ENCODE results near the gene SLC35E1.

The SLC35E1 gene

DNA sequence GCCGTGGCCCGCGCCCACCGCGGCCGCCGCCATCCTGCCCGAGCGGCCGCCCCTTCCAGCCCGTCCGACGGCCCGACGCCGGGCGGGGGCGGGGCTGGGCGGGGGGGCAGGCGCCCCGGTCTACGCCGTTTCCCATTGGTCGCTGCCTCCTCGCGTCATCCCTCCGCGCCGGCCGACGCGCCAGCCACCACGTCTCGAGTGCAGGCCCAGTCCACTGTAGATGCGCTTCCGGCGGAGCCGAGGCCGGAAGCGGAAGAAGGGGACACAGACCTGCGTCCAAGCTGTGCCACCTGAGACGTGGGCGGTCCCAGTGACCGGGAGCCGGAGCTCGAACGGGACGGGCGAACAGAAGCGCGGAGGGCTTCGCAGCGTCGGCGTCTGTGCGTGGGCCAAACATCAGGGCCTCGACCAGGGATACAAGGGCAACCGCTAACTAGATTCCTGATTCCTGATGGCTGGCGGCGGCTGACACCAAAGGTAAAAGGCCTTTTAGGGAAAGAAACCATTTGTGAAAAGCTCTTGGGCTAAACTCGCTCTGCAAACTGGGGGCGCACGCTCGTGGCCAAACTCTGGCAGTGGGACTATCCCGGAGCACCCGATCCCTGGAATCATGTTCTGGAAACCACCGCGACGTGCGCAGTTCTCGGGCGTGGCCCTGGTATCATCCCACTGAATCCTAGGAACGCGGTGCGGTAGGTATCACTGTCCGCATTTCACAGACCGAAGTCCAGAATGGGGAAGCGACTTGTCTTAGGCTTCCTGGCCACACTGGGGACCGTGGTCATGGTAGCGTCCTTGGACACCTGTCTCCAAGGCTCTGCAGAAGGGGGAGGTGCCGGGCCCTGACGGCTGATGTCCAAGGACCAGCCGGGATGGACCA lies at the start of gene SLC35E1:
TSS of gene SLC35E1 (minus strand) at position 84 of the 880 bp plus-strand sequence. CDS start at position 33, 51 bp downstream.
- DNase-seq: peak; percentile 93

DNA sequence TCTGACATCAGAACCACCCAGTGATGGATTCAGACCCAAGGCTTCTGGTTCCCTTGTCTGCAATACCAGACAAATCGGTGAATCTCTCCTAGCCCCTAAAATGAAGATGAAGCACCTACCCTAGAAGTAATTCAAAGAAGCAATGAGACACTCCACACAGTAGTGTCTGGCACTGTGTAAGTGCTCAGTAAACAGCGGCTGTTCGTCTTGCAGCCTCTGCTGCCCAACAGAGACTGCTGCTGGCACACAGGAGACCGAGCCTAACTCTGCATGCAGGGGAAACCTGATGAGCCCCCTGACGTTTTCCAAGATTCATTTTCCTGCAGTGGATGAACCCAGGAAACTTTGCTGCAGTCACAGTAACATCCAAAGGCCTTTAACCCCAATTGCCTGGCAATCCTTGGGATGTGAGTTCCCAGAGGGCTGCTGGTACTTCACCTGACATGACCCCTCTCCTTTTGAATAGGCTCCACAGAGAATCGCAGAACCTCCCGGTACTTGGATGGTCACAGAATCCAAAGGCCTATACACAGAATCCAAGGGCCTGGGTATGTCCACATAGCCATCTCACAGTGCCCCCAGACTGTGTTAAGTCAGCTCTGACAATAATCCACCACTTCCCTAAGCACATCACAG lies 49.1 kb upstream of the SLC35E1 start:
- DNase-seq: no peak

DNA sequence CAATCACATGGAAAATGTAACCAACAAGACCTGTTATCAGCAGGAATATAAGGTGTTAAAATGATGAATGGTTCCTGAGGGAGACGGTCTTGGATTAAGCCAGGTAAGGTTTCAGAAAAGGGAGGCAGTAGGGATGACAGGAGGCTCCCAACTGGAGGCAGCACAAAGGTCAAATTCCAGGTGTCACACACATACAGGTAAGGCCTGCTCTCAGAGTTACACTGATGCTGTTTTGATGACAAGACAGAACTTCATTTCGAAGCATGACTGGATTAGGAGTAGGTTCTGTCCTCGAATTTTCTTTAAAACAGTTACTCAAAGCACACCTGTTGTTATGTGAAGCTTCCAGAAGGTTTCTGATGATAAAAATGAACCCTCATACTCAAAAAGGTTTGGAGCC lies 48.4 kb upstream of the SLC35E1 start:
- DNase-seq: no peak

DNA sequence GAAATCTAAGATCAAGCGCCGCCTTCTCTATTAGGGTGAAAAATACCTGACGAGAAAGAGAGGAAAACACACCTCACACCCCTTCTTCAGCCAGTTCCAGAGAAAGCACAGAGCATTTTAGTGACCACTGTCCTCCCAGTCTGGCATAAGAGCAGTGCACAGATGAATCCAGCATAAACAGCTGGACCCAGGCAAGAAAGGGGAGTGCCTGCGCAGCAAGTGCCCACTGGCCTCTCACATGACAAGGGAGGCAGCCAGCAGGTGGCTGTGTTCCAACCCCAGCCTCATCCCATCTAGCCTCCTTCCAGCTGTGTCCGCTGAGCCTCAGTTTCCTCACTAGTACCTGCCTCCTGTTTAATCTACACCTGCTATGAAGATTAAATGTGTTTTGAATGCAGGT lies 47.8 kb upstream of the SLC35E1 start:
- DNase-seq: no peak

GRCh38 chr19:16619457-16619856 lies 47.2 kb upstream of the SLC35E1 start:
- DNase-seq: no peak

DNA sequence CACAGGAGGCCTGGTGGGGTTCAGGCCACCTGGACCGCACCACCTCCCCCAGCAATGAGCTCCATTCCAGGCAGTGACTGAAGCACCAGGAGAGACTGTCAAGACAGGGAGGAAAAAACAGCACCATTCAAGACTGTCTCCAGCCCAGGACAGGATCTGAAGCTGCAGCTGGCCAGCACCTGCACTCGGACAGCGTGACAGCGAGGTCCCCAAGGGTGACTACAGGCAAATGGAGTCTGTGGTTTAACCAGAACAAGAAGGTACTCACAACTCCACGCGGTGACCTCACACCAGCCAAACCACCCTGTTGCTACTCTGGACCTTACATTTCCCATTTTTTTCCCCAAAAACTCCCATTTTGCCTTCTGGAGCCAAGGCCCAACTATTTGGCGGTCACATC lies 46.0 kb upstream of the SLC35E1 start:
- DNase-seq: no peak

GRCh38 chr19:16615808-16616207 lies 43.6 kb upstream of the SLC35E1 start:
- DNase-seq: no peak

- no peak for DNase-seq
Observed at GRCh38 chr19:16614941-16615340, 42.7 kb upstream of the SLC35E1 start.

- no peak for DNase-seq
Observed at GRCh38 chr19:16613841-16614240, 41.6 kb upstream of the SLC35E1 start.

GRCh38 chr19:16612636-16613035 lies 40.4 kb upstream of the SLC35E1 start:
- DNase-seq: no peak

GRCh38 chr19:16611121-16611520 lies 38.9 kb upstream of the SLC35E1 start:
- no peak for DNase-seq

DNA sequence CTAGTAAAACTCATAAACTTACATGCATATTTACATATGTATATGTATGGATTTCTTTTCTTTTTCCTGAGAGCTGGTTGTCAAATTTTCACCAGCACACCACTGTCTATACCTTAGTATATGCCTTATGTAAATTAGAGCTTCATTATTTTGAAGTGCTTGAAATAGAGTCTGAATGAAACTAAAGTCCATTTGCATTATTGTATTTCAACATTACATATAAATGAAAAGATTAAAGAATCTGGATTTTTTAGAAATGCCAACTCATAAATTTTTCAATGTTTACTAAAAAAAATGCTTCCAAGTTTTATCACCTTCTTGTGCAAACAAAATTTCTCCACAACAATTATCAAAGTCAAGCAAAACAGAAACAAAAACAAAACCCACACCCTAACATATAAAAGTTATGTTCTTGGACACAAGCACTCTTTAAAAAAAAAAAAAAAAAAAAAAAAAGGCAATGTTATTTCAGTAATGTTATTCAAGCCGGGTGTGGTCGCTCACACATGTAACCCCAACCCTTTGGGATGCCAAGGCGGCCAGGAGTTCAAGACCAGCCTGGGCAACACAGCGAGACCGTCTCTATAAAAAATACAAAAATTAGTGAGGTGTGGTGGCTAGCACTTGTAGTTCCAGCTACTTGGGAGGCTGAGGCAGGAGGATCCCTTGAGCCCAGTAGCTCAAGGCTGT lies 37.4 kb upstream of the SLC35E1 start:
- DNase-seq: no peak

GRCh38 chr19:16608290-16608739 lies 36.1 kb upstream of the SLC35E1 start:
- DNase-seq: no peak

- no peak for DNase-seq
Observed at GRCh38 chr19:16607819-16608218, 35.6 kb upstream of the SLC35E1 start.

DNA sequence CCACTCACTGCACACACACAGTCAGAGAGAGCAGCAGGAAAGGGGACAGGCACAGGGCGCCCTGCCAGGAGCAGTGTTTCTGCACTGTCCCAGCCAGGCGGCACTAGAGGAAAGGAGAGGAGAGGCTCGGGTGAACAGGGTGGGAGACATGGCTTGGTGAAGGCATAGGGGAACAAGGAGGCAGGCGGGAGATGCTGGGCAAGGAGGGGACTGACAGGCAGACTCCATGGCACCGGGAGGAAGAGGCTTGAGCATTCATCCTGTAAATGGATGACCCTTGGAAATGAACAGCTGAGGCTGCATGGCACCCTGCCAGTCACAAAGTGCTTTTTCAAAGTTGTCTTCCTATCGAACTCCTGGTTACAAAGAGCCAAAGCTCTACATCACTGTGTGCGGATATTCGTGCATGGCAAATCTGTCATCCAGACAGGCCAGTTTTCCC lies 33.4 kb upstream of the SLC35E1 start:
- DNase-seq: no peak

DNA sequence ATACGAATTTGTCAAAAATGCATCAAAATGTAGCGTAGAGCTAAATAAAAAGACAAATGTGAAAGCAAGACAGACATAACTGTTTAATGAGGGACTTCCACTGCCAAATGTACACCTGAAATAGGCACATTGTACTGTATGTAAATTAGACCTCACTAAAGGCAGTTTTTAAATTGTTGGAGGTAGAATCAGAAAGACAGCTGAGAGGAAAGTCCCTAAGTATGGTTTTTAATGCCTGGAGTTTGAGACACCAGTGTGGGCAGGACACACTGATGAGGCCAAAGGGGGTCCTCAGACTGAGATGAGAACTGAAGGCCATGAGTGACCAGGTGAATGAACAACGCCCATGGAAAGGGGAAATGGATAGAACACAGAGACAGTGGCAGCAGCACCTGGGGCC lies 32.9 kb upstream of the SLC35E1 start:
- no peak for DNase-seq

GRCh38 chr19:16604615-16605014 lies 32.4 kb upstream of the SLC35E1 start:
- DNase-seq: no peak

- DNase-seq: no peak
Observed at GRCh38 chr19:16603090-16603489, 30.9 kb upstream of the SLC35E1 start.

DNA sequence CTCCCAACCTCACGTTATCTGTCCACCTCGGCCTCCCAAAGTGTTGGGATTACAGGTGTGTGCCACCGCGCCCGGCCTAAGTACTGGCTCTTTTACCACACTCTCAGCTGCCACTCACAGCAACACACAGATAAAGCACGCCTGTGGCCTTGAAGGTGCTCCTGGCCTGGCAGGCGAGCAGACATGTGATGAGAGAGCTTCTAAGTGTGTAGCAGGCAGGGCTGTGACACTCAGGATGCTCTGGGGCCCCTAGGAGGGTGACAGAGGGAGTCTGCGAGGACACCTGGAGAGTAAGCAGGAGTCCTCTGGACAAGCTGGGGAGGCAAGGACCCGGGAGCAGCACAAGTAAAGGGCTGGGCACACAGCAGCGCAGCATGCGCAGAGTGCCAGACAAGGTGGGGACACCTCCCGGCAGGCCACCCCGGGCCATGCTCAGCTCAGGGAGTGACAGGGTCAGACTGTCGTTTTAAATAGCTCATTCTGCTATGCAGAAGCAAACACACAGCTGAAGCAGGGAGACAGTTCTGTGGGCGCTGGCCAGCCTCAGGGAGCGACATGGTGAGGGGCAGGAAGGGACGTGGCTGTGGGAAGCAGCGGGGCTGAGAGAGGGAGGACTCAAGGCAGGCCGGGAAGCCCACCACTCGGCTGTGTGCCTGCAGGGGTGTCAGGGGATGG lies 29.3 kb upstream of the SLC35E1 start:
- no peak for DNase-seq

DNA sequence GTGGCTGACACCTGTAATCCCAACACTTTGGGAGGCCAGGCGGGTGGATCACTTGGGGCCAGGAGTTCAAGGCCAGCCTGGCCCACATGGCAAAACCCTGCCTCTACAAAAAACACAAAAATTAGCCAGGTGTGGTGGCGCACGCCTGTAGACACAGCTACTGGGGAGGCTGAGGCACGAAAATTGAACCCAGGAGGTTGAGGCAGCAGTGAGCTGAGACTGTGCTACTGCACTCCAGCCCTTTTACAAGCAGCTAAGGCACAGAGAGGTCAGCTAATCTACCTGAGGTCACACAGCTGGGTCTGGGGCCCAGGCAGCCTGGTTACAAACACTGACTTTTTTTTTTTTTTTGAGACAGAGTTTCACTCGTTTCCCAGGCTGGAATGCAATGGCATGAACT lies 28.6 kb upstream of the SLC35E1 start:
- DNase-seq: no peak

- no peak for DNase-seq
Observed at GRCh38 chr19:16599655-16600346, 27.6 kb upstream of the SLC35E1 start.

DNA sequence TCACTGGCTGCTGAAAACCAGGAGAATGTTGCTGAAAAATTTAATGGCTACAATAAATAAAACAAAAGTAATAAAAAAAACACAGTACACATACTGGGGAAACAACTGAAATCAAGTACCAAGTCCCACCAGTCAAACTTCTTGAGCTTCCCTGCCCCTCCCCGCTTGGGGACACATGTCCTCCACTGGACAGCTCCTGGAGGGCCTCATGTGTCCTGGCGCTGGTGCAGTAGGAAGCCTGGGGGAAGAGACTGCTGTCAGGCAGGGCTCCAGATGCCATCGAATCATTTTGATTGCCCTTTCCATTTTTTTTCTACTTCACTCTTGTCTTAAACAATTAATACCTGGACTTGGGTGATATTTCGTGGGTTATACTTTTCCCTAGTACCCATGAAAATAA lies 26.6 kb upstream of the SLC35E1 start:
- no peak for DNase-seq
